ENCODE measurements around the gene LCE1E. TPM values are rescaled to one million over a fixed set of nuclear protein-coding genes. Genes with fewer than 3 reads are reported as not detected.

The LCE1E gene
- total RNA-seq, 1 donor from 2014 or later, result not detected

GRCh38 chr1:152774875-152775274 is 11.2 kb upstream of the LCE1E start, which contains the start of gene LCE1F:
LCE1F (plus strand) TSS chr1:152775140; CDS start chr1:152776372, 1,232 bp downstream.
- Histone ChIP-seq H2AFZ (ENCODE audit: low read depth, low read length) (no peak within 1 kb of the TSS), H3K4me2 (ENCODE audit: low read length) (no peak within 1 kb of the TSS), H3K9me3 (ENCODE audit: insufficient read depth, low read depth, low read length) (no peaks in the 10 kb centered on the region), H3K79me2 (ENCODE audit: insufficient read depth, low read length) (no peaks in the 10 kb centered on the region), H3K9ac (ENCODE audit: low read length) (no peak within 1 kb of the TSS), H3K27ac (ENCODE audit: low read depth, low read length) (no peak within 1 kb of the TSS), H3K36me3 (ENCODE audit: insufficient read depth, low read length) (no peaks in the 10 kb centered on the region), H3K27me3 (ENCODE audit: insufficient read depth, low read length) (no peaks in the 10 kb centered on the region), H3K4me1 (ENCODE audit: insufficient read depth, low read length) (no peaks in the 10 kb centered on the region), H3K4me3 (ENCODE audit: insufficient read depth, low read depth, low read length) (no peak within 1 kb of the TSS), H4K20me1 (ENCODE audit: insufficient read depth, low read length) (no peaks in the 10 kb centered on the region)
- H3K27me3 Mint-ChIP-seq (ENCODE audit: low read depth, unreplicated experiment), result peaks cover 4% of the 10 kb centered on the region
- no peak for FAIRE-seq
- H3K4me1 Mint-ChIP-seq (ENCODE audit: low read depth, unreplicated experiment), result no peaks in the 10 kb centered on the region
- H3K9me3 Mint-ChIP-seq (ENCODE audit: unreplicated experiment), result peaks cover 3% of the 10 kb centered on the region
- no peak within 1 kb of the TSS for H3K4me3 Mint-ChIP-seq (ENCODE audit: unreplicated experiment)
- TF ChIP-seq CTCF (IDR thresholded peaks at IDR 0.05; ENCODE audit: insufficient read depth, low read depth, low read length), result no peak
- no peak for TF ChIP-seq EZH2 (IDR thresholded peaks at IDR 0.05; ENCODE audit: insufficient read depth, low read length)
- no peak for DNase-seq (ENCODE audit: low read depth)
- H3K36me3 Mint-ChIP-seq (ENCODE audit: low read depth, unreplicated experiment), result no peaks in the 10 kb centered on the region
- H3K27ac Mint-ChIP-seq (ENCODE audit: unreplicated experiment), result no peak within 1 kb of the TSS

- H3K79me2 ChIP-seq (ENCODE audit: insufficient read depth, low read length), result no peaks in the 10 kb centered on the region
- no peak overlapping the region for H3K9ac ChIP-seq (ENCODE audit: low read length)
- DNase-seq (ENCODE audit: low read depth) (no peak), FAIRE-seq (no peak)
- Mint-ChIP-seq H3K36me3 (ENCODE audit: low read depth, unreplicated experiment) (no peaks in the 10 kb centered on the region), H3K4me1 (ENCODE audit: low read depth, unreplicated experiment) (no peaks in the 10 kb centered on the region), H3K27me3 (ENCODE audit: low read depth, unreplicated experiment) (peaks cover 4% of the 10 kb centered on the region), H3K9me3 (ENCODE audit: unreplicated experiment) (peaks cover 3% of the 10 kb centered on the region), H3K27ac (ENCODE audit: unreplicated experiment) (no peak overlapping the region), H3K4me3 (ENCODE audit: unreplicated experiment) (no peak overlapping the region)
- no peak for TF ChIP-seq EZH2 (IDR thresholded peaks at IDR 0.05; ENCODE audit: insufficient read depth, low read length)
- TF ChIP-seq CTCF (IDR thresholded peaks at IDR 0.05; ENCODE audit: insufficient read depth, low read depth, low read length), result no peak
- no peak overlapping the region for H2AFZ ChIP-seq (ENCODE audit: low read depth, low read length)
- no peak overlapping the region for H3K4me2 ChIP-seq (ENCODE audit: low read length)
- H4K20me1 ChIP-seq (ENCODE audit: insufficient read depth, low read length), result no peaks in the 10 kb centered on the region
- H3K9me3 ChIP-seq (ENCODE audit: insufficient read depth, low read depth, low read length), result no peaks in the 10 kb centered on the region
- no peaks in the 10 kb centered on the region for H3K27me3 ChIP-seq (ENCODE audit: insufficient read depth, low read length)
- no peaks in the 10 kb centered on the region for H3K4me1 ChIP-seq (ENCODE audit: insufficient read depth, low read length)
- no peaks in the 10 kb centered on the region for H3K36me3 ChIP-seq (ENCODE audit: insufficient read depth, low read length)
- H3K27ac ChIP-seq (ENCODE audit: low read depth, low read length), result no peak overlapping the region
- no peak overlapping the region for H3K4me3 ChIP-seq (ENCODE audit: insufficient read depth, low read depth, low read length)
These were observed 9.7 kb upstream of the LCE1E start for GRCh38 chr1:152776361-152776760.

DNA sequence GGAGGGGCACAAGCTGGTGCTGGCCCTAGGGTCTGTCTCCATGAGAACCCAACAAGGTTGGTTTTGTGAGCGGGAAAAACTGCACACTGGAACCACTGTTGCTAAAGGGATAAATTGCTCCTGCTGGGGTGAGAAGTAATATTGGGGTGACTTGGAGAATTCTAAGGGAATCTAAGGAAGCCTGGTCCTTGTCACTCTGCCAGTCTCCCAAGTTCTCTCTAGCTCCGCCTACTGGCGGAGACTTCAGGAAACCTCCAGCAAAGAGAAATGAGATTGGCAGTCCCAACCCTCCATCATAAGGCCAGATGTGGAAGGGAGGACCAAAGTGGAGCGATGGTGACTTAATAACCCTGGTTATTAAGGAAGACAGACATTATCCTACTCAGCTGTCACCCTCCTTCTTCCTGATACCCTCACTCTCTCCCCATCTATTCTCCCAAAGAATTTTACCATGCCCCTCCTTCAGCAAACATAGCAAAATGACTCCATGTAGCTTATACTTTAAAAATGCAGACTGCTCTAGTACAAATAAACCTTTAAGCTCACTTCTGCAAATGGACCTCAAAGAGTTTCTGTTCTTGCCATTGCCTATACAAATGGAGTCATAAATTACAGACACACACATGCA is 8.4 kb upstream of the LCE1E start:
- DNase-seq (ENCODE audit: low read depth), result no peak
- no peak overlapping the region for H3K4me3 Mint-ChIP-seq (ENCODE audit: unreplicated experiment)
- Histone ChIP-seq H3K79me2 (ENCODE audit: insufficient read depth, low read length) (no peaks in the 10 kb centered on the region), H3K9me3 (ENCODE audit: insufficient read depth, low read depth, low read length) (no peaks in the 10 kb centered on the region), H3K27me3 (ENCODE audit: insufficient read depth, low read length) (no peaks in the 10 kb centered on the region), H3K27ac (ENCODE audit: low read depth, low read length) (no peak overlapping the region), H3K4me3 (ENCODE audit: insufficient read depth, low read depth, low read length) (no peak overlapping the region), H4K20me1 (ENCODE audit: insufficient read depth, low read length) (no peaks in the 10 kb centered on the region), H3K4me1 (ENCODE audit: insufficient read depth, low read length) (no peaks in the 10 kb centered on the region), H3K4me2 (ENCODE audit: low read length) (no peak overlapping the region), H3K36me3 (ENCODE audit: insufficient read depth, low read length) (no peaks in the 10 kb centered on the region), H2AFZ (ENCODE audit: low read depth, low read length) (no peak overlapping the region), H3K9ac (ENCODE audit: low read length) (no peak overlapping the region)
- H3K27me3 Mint-ChIP-seq (ENCODE audit: low read depth, unreplicated experiment), result peaks cover 4% of the 10 kb centered on the region
- H3K36me3 Mint-ChIP-seq (ENCODE audit: low read depth, unreplicated experiment), result no peaks in the 10 kb centered on the region
- no peak overlapping the region for H3K27ac Mint-ChIP-seq (ENCODE audit: unreplicated experiment)
- no peak for FAIRE-seq
- peaks cover 3% of the 10 kb centered on the region for H3K9me3 Mint-ChIP-seq (ENCODE audit: unreplicated experiment)
- H3K4me1 Mint-ChIP-seq (ENCODE audit: low read depth, unreplicated experiment), result no peaks in the 10 kb centered on the region
- no peak for TF ChIP-seq EZH2 (IDR thresholded peaks at IDR 0.05; ENCODE audit: insufficient read depth, low read length)
- no peak for TF ChIP-seq CTCF (IDR thresholded peaks at IDR 0.05; ENCODE audit: insufficient read depth, low read depth, low read length)
